Endothelial cell of umbilical vein (primary cell): ENCODE data around the gene CD55. TPM values are rescaled to one million over a fixed set of nuclear protein-coding genes. Genes with fewer than 3 reads are reported as not detected.

Experiments
- BruUV-seq: library from RNA; stranded (reverse); fragments of 400-500 nt; replicated peaks from 2 replicates; lab custom pipeline; 2021; lab: Mats Ljungman, UMichigan
- CTCF ChIA-PET: fragments of 300-600, 350-600 bp; sonication (Branson Sonifier 250); formaldehyde crosslinking; loops from one replicate; lab custom pipeline; 2021; ENCODE audit warnings: antibody characterized with exemption, inconsistent platforms; lab: Charles Lee
- POLR2A ChIA-PET: fragments of 300-600, 350-600 bp; sonication (Branson Sonifier 250); formaldehyde crosslinking; loops from one replicate; lab custom pipeline; 2021; ENCODE audit warnings: antibody characterized with exemption, inconsistent platforms; lab: Charles Lee
- DNase-seq: peaks from one replicate; pipeline ENCODE4 v3.0.0-alpha.2; 2011; ENCODE audit warnings: low read depth, low spot score
- FAIRE-seq: peaks from 2 replicates; lab custom pipeline; 2011; peaks lifted over from hg19 to GRCh38; lab: Jason Lieb, UNC
- H2AFZ ChIP-seq: 2 replicates; pipeline ENCODE4 v1.6.0; 2012; ENCODE audit warnings: low read depth, low read length, control low read depth, inconsistent platforms
- H3K27ac ChIP-seq: 2 replicates; pipeline ENCODE4 v1.5.1; 2011; ENCODE audit warnings: low read depth, mild to moderate bottlenecking, control low read depth, low read length, moderate library complexity; ENCODE audit not compliant: insufficient read depth
- H3K27me3 ChIP-seq, 2 experiments: 2 replicates each; pipeline versions ENCODE4 v1.6.0 to v1.6.1; 2011; ENCODE audit warnings: low read length in 2 of 2, mixed read lengths in 1 of 2; ENCODE audit not compliant: control insufficient read depth in 2 of 2, insufficient read depth in 2 of 2
- H3K36me3 ChIP-seq, 2 experiments: 2 replicates in 1 of 2; 3 replicates in 1 of 2; pipeline ENCODE4 v1.5.1; 2011; ENCODE audit warnings: low read length in 2 of 2, mild to moderate bottlenecking in 1 of 2, moderate library complexity in 1 of 2; ENCODE audit not compliant: control insufficient read depth in 2 of 2, insufficient read depth in 2 of 2; ENCODE audit errors: extremely low read depth in 1 of 2
- H3K4me1 ChIP-seq: 3 replicates; pipeline ENCODE4 v1.5.1; 2011; ENCODE audit warnings: mild to moderate bottlenecking, low read length; ENCODE audit not compliant: control insufficient read depth, insufficient read depth; ENCODE audit errors: extremely low read depth
- H3K4me2 ChIP-seq: 2 replicates; pipeline ENCODE4 v1.6.1; 2011; ENCODE audit warnings: low read length, control low read depth, mixed read lengths; ENCODE audit not compliant: insufficient read depth
- H3K4me3 ChIP-seq, 3 experiments: fragments of 200-600 bp in 1 of 3; sonication (generic), shearing (Covaris generic) in 1 of 3; replicated peaks in 1 of 3; 2 replicates each; pipeline ENCODE4 v1.5.1; 2011 to 2016; ENCODE audit warnings: control low read depth in 3 of 3, low read length in 3 of 3, mild to moderate bottlenecking in 2 of 3, inconsistent platforms in 1 of 3, low read depth in 1 of 3, moderate library complexity in 1 of 3; ENCODE audit not compliant: insufficient read depth in 1 of 3
- H3K79me2 ChIP-seq: 2 replicates; pipeline ENCODE4 v1.6.0; 2012; ENCODE audit warnings: low read length, inconsistent platforms; ENCODE audit not compliant: control insufficient read depth, insufficient read depth
- H3K9ac ChIP-seq: replicated peaks from 2 replicates; pipeline ENCODE3; 2011; ENCODE audit warnings: low read length, control low read depth; ENCODE audit not compliant: insufficient read depth; ENCODE audit errors: extremely low read depth
- H3K9me1 ChIP-seq: replicated peaks from 3 replicates; pipeline ENCODE4 v1.6.0; 2011; ENCODE audit warnings: mild to moderate bottlenecking, low read length; ENCODE audit not compliant: control insufficient read depth, insufficient read depth; ENCODE audit errors: extremely low read depth
- H3K9me3 ChIP-seq: replicated peaks from 2 replicates; pipeline ENCODE4 v1.5.1; 2012; ENCODE audit warnings: low read length, inconsistent platforms; ENCODE audit not compliant: control insufficient read depth, insufficient read depth
- H4K20me1 ChIP-seq: replicated peaks from 2 replicates; pipeline ENCODE3; 2011; ENCODE audit warnings: mild to moderate bottlenecking, low read length; ENCODE audit not compliant: control insufficient read depth, insufficient read depth; ENCODE audit errors: extremely low read depth
- FOS ChIP-seq: IDR thresholded peaks from 2 replicates; pipeline ENCODE4 v1.6.1; 2011; ENCODE audit warnings: mild to moderate bottlenecking, low read length, moderate library complexity, borderline replicate concordance; ENCODE audit not compliant: insufficient read depth
- JUN ChIP-seq: IDR thresholded peaks from 2 replicates; pipeline ENCODE4 v1.6.1; 2011; ENCODE audit warnings: borderline replicate concordance, low read depth; ENCODE audit not compliant: insufficient read length, insufficient read depth
- POLR2AphosphoS5 ChIP-seq: IDR thresholded peaks from 2 replicates; pipeline ENCODE4 v1.6.1; 2012; ENCODE audit warnings: low read depth, mild to moderate bottlenecking, control low read depth, low read length, moderate library complexity; ENCODE audit not compliant: insufficient read depth
- dilution Hi-C: fragments of 300-500 bp; cut with MboI; formaldehyde crosslinking; loops from one replicate; pipeline ENCODE4 v1.15.0; 2019; ENCODE audit warnings: low sequenced_read_pairs; ENCODE audit not compliant: extremely low pct_ligation_motif_present
- intact Hi-C: fragments of 100-400 bp; cut with micrococcal nuclease; formaldehyde crosslinking; loops from one replicate; pipeline ENCODE4 v1.10.0; 2022
- polyA plus RNA-seq, 4 experiments: library from polyadenylated mRNA; depleted of rRNA in 3 of 4; stranded (reverse) in 3 of 4; unstranded in 1 of 4; fragments of >200 nt; gene quantifications; 2 replicates each; pipeline versions ENCODE4 v1.2.1 to v1.2.3, GENCODE V29; 2011 to 2012; ENCODE audit warnings: missing spikeins in 1 of 4
- total RNA-seq: library from RNA; stranded (reverse); gene quantifications from 2 replicates; pipeline ENCODE4 v1.2.3, GENCODE V29; 2021
- TF ChIP-seq, protein P1 (sequence below), 2 donors: IDR thresholded peaks; 1 replicate in 1 of 2; 2 replicates in 1 of 2; pipeline ENCODE4 v1.5.1; 2011; ENCODE audit warnings: low read length in 2 of 2, mild to moderate bottlenecking in 2 of 2, moderate library complexity in 2 of 2, control low read depth in 1 of 2, inconsistent platforms in 1 of 2, low read depth in 1 of 2; ENCODE audit not compliant: insufficient read depth in 1 of 2; ENCODE audit errors: extremely low read depth in 1 of 2

Gene CD55
- total and polyA plus RNA-seq, 2 donors (not counting 3 experiments of a cell fraction or from before 2014, with no cell fraction given): 111 to 179 TPM

DNA sequence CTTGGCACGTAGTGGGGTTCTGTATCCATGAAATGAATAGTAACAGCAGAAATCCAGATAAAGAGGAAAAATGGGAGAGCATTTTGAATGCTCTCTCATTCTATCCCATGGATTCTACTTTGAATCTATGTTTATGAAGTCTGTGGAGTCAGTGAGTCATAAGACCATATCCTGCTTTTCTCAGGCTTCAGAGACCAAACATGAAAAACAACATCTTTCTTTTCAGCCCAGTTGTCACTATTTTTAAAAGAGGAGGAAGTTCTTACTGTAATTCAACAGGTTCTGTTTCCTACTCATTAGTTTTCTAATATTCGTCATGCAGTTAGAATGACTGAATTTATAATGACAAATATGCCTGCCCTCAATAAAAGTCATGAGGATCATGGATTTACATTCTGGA, 39.4 kb upstream of the CD55 start:
- peak overlapping the region; percentile 97 for H3K27ac ChIP-seq
- H3K4me2 ChIP-seq: peak overlapping the region; percentile 68
- no peaks in the 10 kb centered on the region for H3K36me3 ChIP-seq
- peak; percentile 96 for DNase-seq
- no peaks in the 10 kb centered on the region for H4K20me1 ChIP-seq
- no TSS peak for BruUV-seq
- peak; percentile 39 for TF ChIP-seq POLR2AphosphoS5
- peak; percentile 96 for TF ChIP-seq FOS
- TF ChIP-seq, protein P1, sequence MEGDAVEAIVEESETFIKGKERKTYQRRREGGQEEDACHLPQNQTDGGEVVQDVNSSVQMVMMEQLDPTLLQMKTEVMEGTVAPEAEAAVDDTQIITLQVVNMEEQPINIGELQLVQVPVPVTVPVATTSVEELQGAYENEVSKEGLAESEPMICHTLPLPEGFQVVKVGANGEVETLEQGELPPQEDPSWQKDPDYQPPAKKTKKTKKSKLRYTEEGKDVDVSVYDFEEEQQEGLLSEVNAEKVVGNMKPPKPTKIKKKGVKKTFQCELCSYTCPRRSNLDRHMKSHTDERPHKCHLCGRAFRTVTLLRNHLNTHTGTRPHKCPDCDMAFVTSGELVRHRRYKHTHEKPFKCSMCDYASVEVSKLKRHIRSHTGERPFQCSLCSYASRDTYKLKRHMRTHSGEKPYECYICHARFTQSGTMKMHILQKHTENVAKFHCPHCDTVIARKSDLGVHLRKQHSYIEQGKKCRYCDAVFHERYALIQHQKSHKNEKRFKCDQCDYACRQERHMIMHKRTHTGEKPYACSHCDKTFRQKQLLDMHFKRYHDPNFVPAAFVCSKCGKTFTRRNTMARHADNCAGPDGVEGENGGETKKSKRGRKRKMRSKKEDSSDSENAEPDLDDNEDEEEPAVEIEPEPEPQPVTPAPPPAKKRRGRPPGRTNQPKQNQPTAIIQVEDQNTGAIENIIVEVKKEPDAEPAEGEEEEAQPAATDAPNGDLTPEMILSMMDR (IDR thresholded peaks at IDR 0.05; ENCODE audit: extremely low read depth in 1 of 2, insufficient read depth in 1 of 2, low read depth in 1 of 2, low read length in 2 of 2): no peak
- TF ChIP-seq JUN: peak; percentile 94
- ChIA-PET POLR2A (no interaction called here), CTCF (no interaction called here)
- peak overlapping the region; percentile 76 for H2AFZ ChIP-seq
- intact Hi-C loops: loop anchor here (1.0 to 10.0 kb wide), 8 partner anchors 22 to 473 kb away; partner anchors contain the start of genes CD46, CD55 and YOD1
- dilution Hi-C loops: no loop called here
- FAIRE-seq: peak; percentile 95
- no peaks in the 10 kb centered on the region for H3K9me3 ChIP-seq
- no peaks in the 10 kb centered on the region for H3K27me3 ChIP-seq
- H3K4me3 ChIP-seq: peak overlapping the region in 1 of 3 experiments; percentile 36
- H3K4me1 ChIP-seq: peaks cover 44% of the 10 kb centered on the region
- no peaks in the 10 kb centered on the region for H3K79me2 ChIP-seq
- no peaks in the 10 kb centered on the region for H3K9me1 ChIP-seq
- H3K9ac ChIP-seq: peak overlapping the region; percentile 79
